ENCODE measurements around the gene PSMA7.

GRCh38 chr20:62156592-62157386 lies 13.6 kb upstream of the PSMA7 start:
- peak; percentile 66 for TF ChIP-seq CTCF (IDR thresholded peaks at IDR 0.05)
- no peak for TF ChIP-seq EZH2 (IDR thresholded peaks at IDR 0.05; ENCODE audit: borderline replicate concordance, insufficient read depth, low read depth, low read length, poor library complexity, severe bottlenecking)
